Esophagus (tissue), 2 donors: Measurements from ENCODE around the gene UBTD2. TPM values are rescaled to one million over a fixed set of nuclear protein-coding genes. Genes with fewer than 3 reads are reported as not detected.

ENCODE experiments used
- H3K27ac ChIP-seq, 2 donors: one replicate each; pipeline ENCODE4 v1.5.1; 2013; ENCODE audit warnings: low read depth in 2 of 2, mild to moderate bottlenecking in 2 of 2, inconsistent platforms in 1 of 2, low read length in 1 of 2, moderate library complexity in 1 of 2
- H3K27me3 ChIP-seq, 2 donors: one replicate each; pipeline ENCODE4 v1.6.1; 2013; ENCODE audit warnings: low read length in 2 of 2, control low read depth in 1 of 2, mild to moderate bottlenecking in 1 of 2; ENCODE audit not compliant: insufficient read depth in 2 of 2, control insufficient read depth in 1 of 2
- H3K36me3 ChIP-seq, 2 donors: one replicate each; pipeline ENCODE4 v1.6.1; 2013; ENCODE audit warnings: low read length in 1 of 2; ENCODE audit not compliant: control insufficient read depth in 2 of 2, insufficient read depth in 2 of 2
- H3K4me1 ChIP-seq, 2 donors: one replicate each; pipeline ENCODE4 v1.6.1; 2013; ENCODE audit warnings: low read length in 1 of 2; ENCODE audit not compliant: control insufficient read depth in 2 of 2, insufficient read depth in 2 of 2
- H3K4me3 ChIP-seq, 2 donors: one replicate each; pipeline ENCODE4 v1.5.1; 2013; ENCODE audit warnings: low read length in 2 of 2, mild to moderate bottlenecking in 2 of 2, low read depth in 1 of 2, moderate library complexity in 1 of 2
- H3K9me3 ChIP-seq, 2 donors: one replicate each; pipeline ENCODE4 v1.6.1; 2013; ENCODE audit warnings: mild to moderate bottlenecking in 2 of 2, low read depth in 1 of 2, low read length in 1 of 2, moderate library complexity in 1 of 2; ENCODE audit not compliant: control insufficient read depth in 2 of 2, insufficient read depth in 1 of 2
- WGBS, 2 donors: extraction: QIAGEN DNeasy Blood & Tissue Kit; methylation state at CpG; one replicate each; pipeline ENCODE4 v1.1.7; 2013; 5-methylcytosine and 5-hydroxymethylcytosine counted together
- polyA plus RNA-seq, 2 donors: library from polyadenylated mRNA; stranded (reverse); fragments of 200-250 nt; gene quantifications; one replicate each; pipeline ENCODE4 v1.2.3, GENCODE V29; 2013
- donor health status: healthy with polysubstance abuse.
- donor health status: Bipolar disorder and iron deficiency.

Gene UBTD2
- polyA plus RNA-seq, 2 donors = 5.8 to 6.5 TPM

- H3K9me3 ChIP-seq = no peaks in the 10 kb centered on the region
- H3K4me3 ChIP-seq = no peak overlapping the region
- WGBS, 2 donors = 71 to 82% methylated on average over 3 of the region's 3 CpGs
- H3K27ac ChIP-seq = no peak overlapping the region
- no peaks in the 10 kb centered on the region for H3K27me3 ChIP-seq
- peaks cover 0 to 2% of the 10 kb centered on the region in 2 donors for H3K36me3 ChIP-seq
- H3K4me1 ChIP-seq = no peaks in the 10 kb centered on the region
These were observed 47.5 kb downstream of the UBTD2 start for GRCh38 chr5:172235827-172236736.

- Histone ChIP-seq H3K36me3 (peaks cover 0 to 2% of the 10 kb centered on the region in 2 donors), H3K9me3 (no peaks in the 10 kb centered on the region), H3K4me1 (no peaks in the 10 kb centered on the region), H3K4me3 (no peak overlapping the region), H3K27me3 (no peaks in the 10 kb centered on the region), H3K27ac (no peak overlapping the region)
- 50% methylated on average over 4 of the region's 4 CpGs for WGBS, 2 donors
These were observed 48.3 kb downstream of the UBTD2 start for GRCh38 chr5:172235132-172235780.

- peaks cover 0 to 2% of the 10 kb centered on the region in 2 donors for H3K36me3 ChIP-seq
- no peak overlapping the region for H3K4me3 ChIP-seq
- H3K9me3 ChIP-seq = no peaks in the 10 kb centered on the region
- 96 to 98% methylated on average over 4 of the region's 4 CpGs for WGBS, 2 donors
- H3K4me1 ChIP-seq = no peaks in the 10 kb centered on the region
- H3K27ac ChIP-seq = no peak overlapping the region
- no peaks in the 10 kb centered on the region for H3K27me3 ChIP-seq
These were observed 49.5 kb downstream of the UBTD2 start for GRCh38 chr5:172234031-172234430.

GRCh38 chr5:172229904-172230303, 53.7 kb downstream of the UBTD2 start:
- Histone ChIP-seq H3K4me1 (no peaks in the 10 kb centered on the region), H3K9me3 (no peaks in the 10 kb centered on the region), H3K4me3 (no peak overlapping the region), H3K27ac (no peak overlapping the region), H3K27me3 (no peaks in the 10 kb centered on the region), H3K36me3 (peaks cover 0 to 2% of the 10 kb centered on the region in 2 donors)
- WGBS, 2 donors = 78 to 96% methylated on average over 1 of the region's 1 CpG

GRCh38 chr5:172224996-172225395, 58.6 kb downstream of the UBTD2 start:
- Histone ChIP-seq H3K9me3 (no peaks in the 10 kb centered on the region), H3K4me3 (no peak overlapping the region), H3K27me3 (no peaks in the 10 kb centered on the region), H3K4me1 (no peaks in the 10 kb centered on the region), H3K36me3 (no peaks in the 10 kb centered on the region), H3K27ac (no peak overlapping the region)
- 67 to 89% methylated on average over 1 of the region's 1 CpG for WGBS, 2 donors

GRCh38 chr5:172223901-172224873, 59.4 kb downstream of the UBTD2 start:
- Histone ChIP-seq H3K4me3 (no peak overlapping the region), H3K36me3 (no peaks in the 10 kb centered on the region), H3K27ac (no peak overlapping the region), H3K9me3 (no peaks in the 10 kb centered on the region), H3K27me3 (no peaks in the 10 kb centered on the region), H3K4me1 (no peaks in the 10 kb centered on the region)
- WGBS, 2 donors = 82% methylated on average over 10 of the region's 10 CpGs

- peaks cover 0 to 2% of the 10 kb centered on the region in 2 donors for H3K36me3 ChIP-seq
- no peak overlapping the region for H3K27ac ChIP-seq
- H3K27me3 ChIP-seq = no peaks in the 10 kb centered on the region
- no peak overlapping the region for H3K4me3 ChIP-seq
- no peaks in the 10 kb centered on the region for H3K4me1 ChIP-seq
- no peaks in the 10 kb centered on the region for H3K9me3 ChIP-seq
- WGBS, 2 donors = 81 to 92% methylated on average over 2 of the region's 2 CpGs
These were observed 64.3 kb downstream of the UBTD2 start for GRCh38 chr5:172219296-172219695.

- Histone ChIP-seq H3K36me3 (peaks cover 4 to 7% of the 10 kb centered on the region in 2 donors), H3K9me3 (no peaks in the 10 kb centered on the region), H3K27ac (no peak overlapping the region), H3K4me1 (no peaks in the 10 kb centered on the region), H3K27me3 (no peaks in the 10 kb centered on the region), H3K4me3 (no peak overlapping the region)
- 90 to 98% methylated on average over 3 of the region's 3 CpGs for WGBS, 2 donors
These were observed 67.2 kb downstream of the UBTD2 start for GRCh38 chr5:172216345-172216744.

- Histone ChIP-seq H3K9me3 (no peaks in the 10 kb centered on the region), H3K27ac (no peak overlapping the region), H3K36me3 (peaks cover 4 to 7% of the 10 kb centered on the region in 2 donors), H3K4me3 (no peak overlapping the region), H3K27me3 (no peaks in the 10 kb centered on the region), H3K4me1 (no peaks in the 10 kb centered on the region)
- WGBS, 2 donors = 85 to 94% methylated on average over 4 of the region's 4 CpGs
These were observed 70.4 kb downstream of the UBTD2 start for GRCh38 chr5:172213126-172213525.
